ENCODE results near the gene RHBDD3.

Gene RHBDD3

GRCh38 chr22:29302402-29302680, 34.6 kb upstream of the RHBDD3 start:
- DNase-seq (ENCODE audit: extremely low read depth, low read depth) = no peak
- TF ChIP-seq CTCF (IDR thresholded peaks at IDR 0.05; ENCODE audit: low read depth, low read length) = no peak

- DNase-seq (ENCODE audit: extremely low read depth, low read depth) = no peak
- no peak for TF ChIP-seq CTCF (IDR thresholded peaks at IDR 0.05; ENCODE audit: low read depth, low read length)
Measured at GRCh38 chr22:29301716-29302401, 34.1 kb upstream of the RHBDD3 start.

GRCh38 chr22:29300807-29301601, 33.2 kb upstream of the RHBDD3 start:
- no peak for TF ChIP-seq CTCF (IDR thresholded peaks at IDR 0.05; ENCODE audit: low read depth, low read length)
- DNase-seq (ENCODE audit: extremely low read depth, low read depth) = no peak

- TF ChIP-seq CTCF (IDR thresholded peaks at IDR 0.05; ENCODE audit: low read depth, low read length) = no peak
- no peak for DNase-seq (ENCODE audit: extremely low read depth, low read depth)
Measured at GRCh38 chr22:29300467-29300806, 32.7 kb upstream of the RHBDD3 start.

- no peak for DNase-seq (ENCODE audit: extremely low read depth, low read depth)
- no peak for TF ChIP-seq CTCF (IDR thresholded peaks at IDR 0.05; ENCODE audit: low read depth, low read length)
Measured at GRCh38 chr22:29299136-29299900, 31.5 kb upstream of the RHBDD3 start.

- DNase-seq (ENCODE audit: extremely low read depth, low read depth) = no peak
Measured at GRCh38 chr22:29298641-29299040, 30.9 kb upstream of the RHBDD3 start.

More at GRCh38 chr22:29298641-29299040, 30.9 kb upstream of the RHBDD3 start:
- no peak for TF ChIP-seq CTCF (IDR thresholded peaks at IDR 0.05; ENCODE audit: low read depth, low read length)
